ENCODE measurements around the gene FHIP1B.
"Not testable (repeated sequence)": the region's sequence is repeated elsewhere in the genome, so short reads cannot be mapped to it uniquely, and the experiment has no call there.

Gene FHIP1B

DNA sequence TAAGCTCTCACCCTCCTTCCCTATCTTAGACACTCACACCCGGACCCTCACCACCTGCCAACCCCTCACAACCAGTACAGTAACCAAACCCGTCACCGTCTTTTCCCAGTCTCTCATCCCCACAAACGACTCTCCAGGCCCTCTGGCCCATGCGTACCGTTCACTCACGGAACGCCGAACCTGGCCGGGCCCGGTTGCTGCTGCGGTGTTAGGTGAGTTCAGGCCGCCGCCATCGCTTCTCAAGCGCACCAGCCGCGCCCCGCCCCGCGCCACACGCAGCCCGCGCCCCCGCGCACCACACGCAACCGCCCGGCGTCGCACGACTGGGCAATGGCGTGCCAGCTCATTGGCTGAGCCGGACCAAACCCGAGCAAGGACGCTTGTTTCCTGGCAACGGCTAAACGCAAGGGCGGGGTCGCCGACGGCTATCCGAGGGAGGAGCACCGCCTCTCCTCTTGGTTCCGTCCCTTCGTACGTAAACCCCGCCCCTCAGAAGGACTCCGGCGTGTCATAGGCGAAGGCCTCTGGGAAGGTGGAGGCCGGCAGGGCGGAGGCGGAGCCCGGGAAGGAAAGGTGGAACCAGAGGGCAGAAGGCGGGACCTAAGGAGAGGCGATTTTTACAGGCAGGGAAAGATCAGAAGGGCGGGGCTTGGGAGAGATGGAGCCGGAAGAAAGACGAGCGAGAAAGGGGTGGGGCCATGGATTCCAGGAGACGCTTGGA lies at the start of gene FHIP1B:
Gene FHIP1B (minus strand): TSS at position 250 of the 721 bp plus-strand sequence. CDS start 10,120 bp downstream, outside the sequence.
- peak; percentile 94 for DNase-seq (ENCODE audit: low spot score)

GRCh38 chr11:6283453-6284023 lies 49.1 kb upstream of the FHIP1B start:
- DNase-seq (ENCODE audit: low spot score), result no peak

GRCh38 chr11:6280809-6281208 lies 46.4 kb upstream of the FHIP1B start:
- DNase-seq (ENCODE audit: low spot score), result not testable (repeated sequence)

GRCh38 chr11:6273188-6273587 lies 38.8 kb upstream of the FHIP1B start:
- DNase-seq (ENCODE audit: low spot score), result no peak

DNA sequence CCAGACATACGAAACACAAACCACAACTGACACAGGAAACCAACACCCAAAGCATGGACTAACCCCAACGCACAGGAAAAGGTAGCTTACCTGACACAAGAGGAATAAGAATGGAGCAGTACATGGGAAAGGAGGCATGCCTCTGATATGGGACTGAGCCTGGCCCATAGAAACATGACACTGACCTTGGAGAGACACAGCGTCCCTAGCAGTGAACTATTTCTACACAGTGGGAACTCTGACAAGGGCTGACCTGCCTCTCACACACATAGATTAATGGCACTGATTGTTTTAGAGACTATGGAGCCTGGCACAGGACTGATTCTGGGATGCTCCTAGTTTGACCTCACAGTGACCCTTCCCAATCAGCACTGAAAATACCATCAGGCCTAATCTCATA lies 37.2 kb upstream of the FHIP1B start:
- no peak for DNase-seq (ENCODE audit: low spot score)

DNA sequence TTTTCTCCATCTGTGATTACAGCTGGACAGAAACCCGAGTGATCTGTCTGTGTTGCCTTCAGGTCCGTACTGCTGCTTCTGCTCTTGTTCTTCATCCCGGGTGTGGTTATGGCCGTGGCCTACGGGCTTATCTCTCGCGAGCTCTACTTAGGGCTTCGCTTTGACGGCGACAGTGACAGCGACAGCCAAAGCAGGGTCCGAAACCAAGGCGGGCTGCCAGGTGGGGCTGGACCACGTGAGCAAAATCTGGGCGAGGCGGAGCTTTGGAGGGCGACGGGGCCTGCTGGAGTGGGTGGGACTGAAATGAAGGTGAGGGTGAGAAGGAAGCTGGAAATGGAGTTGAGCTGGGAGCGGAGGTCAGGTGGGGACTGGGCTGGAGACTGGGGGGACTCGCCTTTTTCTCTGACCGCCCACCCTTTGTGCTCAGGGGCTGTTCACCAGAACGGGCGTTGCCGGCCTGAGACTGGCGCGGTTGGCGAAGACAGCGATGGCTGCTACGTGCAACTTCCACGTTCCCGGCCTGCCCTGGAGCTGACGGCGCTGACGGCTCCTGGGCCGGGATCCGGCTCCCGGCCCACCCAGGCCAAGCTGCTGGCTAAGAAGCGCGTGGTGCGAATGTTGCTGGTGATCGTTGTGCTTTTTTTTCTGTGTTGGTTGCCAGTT lies 36.3 kb upstream of the FHIP1B start:
- DNase-seq (ENCODE audit: low spot score), result no peak

DNA sequence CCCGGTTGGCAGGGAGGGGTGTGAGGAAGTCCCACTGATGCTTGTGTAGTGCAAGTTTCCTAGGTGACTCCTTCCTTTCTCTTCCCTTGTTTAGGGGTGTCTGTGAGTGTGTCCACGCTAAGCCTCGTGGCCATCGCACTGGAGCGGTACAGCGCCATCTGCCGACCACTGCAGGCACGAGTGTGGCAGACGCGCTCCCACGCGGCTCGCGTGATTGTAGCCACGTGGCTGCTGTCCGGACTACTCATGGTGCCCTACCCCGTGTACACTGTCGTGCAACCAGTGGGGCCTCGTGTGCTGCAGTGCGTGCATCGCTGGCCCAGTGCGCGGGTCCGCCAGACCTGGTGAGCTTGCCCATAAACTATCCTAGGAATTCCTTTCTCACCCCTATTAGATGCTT lies 35.6 kb upstream of the FHIP1B start:
- DNase-seq (ENCODE audit: low spot score), result no peak

DNA sequence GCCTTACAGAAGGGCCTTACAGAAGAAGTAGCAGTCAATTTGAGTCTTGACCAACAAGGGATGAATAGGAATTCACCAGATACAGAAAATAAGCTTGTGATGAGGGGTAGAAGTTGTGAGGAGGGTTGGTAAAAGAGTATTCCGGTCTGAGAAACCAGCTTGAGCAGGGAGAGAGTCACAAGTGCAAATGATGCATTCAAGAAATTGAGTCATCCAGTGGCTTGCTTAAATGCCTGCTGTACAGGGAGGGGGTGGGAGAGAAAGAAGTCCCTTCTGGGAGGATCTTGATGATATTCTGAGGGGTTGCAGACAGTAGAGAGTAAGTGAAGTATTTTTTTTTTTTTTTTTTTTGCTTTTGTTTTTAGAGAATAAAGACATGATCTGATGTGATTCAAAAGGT lies 34.4 kb upstream of the FHIP1B start:
- no peak for DNase-seq (ENCODE audit: low spot score)

GRCh38 chr11:6263662-6264061 lies 29.2 kb upstream of the FHIP1B start:
- no peak for DNase-seq (ENCODE audit: low spot score)

DNA sequence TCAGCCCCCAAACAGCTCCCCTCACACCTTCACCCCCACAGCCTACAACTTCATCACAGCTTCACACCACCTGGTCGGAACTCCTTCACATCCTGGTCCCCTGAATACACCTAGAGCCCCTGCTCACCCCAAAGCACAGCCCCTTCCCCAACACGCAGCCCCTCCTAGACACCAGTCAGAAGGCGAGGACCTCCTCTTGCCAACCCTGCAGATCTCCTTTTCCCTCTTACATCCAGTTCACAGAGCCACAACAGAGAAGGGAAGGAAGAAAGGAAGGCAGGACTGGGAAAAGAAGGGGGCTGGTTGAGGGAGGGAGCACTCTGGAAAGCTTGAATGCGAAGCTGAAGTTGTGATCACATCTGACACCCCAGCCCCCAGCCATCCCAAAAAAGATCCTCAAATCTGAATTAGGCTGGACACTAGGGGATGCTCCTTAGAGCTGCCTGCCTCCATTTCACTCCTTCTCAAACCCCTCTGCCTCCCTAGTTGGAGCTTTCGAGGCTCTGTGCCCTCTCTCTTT lies 25.8 kb upstream of the FHIP1B start:
- no peak for DNase-seq (ENCODE audit: low spot score)

DNA sequence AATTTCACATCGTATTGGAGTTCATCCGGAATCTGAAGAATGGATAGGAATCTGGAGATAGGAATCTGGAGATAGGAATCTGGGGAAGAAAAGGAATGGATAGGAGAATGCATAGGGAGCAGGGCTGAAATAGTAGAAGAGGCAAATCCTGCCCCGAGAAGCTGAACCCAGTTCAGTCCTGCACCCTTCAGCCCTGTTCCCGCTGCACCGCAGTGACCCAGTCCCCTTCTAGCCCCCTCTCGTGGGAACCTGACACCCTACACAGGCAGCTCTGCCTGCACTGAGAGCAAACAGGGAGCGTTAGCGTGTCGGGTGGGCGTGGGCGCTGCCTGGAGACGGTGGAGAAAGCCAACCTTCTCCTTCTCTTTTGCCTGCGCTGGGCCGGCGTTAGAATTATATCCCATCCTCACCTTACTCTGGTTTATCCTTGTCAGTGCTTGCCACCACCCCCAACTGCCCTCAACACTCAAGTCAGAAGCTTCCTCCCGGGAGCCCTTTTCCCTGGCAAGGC lies 24.2 kb upstream of the FHIP1B start:
- peak; percentile 35 for DNase-seq (ENCODE audit: low spot score)

- no peak for DNase-seq (ENCODE audit: low spot score)
These were observed 23.7 kb upstream of the FHIP1B start for GRCh38 chr11:6258141-6258540.

DNA sequence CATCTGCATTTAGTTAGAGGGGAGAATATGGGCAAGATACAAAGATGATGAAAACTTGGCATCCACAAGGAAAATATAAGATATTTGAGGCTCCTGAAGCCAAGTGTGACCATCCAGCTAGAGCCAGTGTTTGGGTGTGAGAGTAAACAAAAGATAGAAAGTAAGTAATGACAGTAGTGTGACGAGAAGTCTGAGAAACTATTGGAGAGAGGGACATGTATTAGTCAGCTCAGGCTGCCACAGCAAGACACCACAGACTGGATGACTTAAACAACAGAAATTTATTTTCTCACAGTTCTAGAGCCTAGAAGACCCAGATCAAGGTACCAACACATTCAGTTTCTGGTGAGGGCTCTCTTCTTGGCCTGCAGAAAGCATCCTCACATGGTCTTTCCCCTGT lies 18.8 kb upstream of the FHIP1B start:
- DNase-seq (ENCODE audit: low spot score), result no peak

GRCh38 chr11:6251990-6252473 lies 17.6 kb upstream of the FHIP1B start:
- DNase-seq (ENCODE audit: low spot score), result no peak

GRCh38 chr11:6251120-6251733 lies 16.8 kb upstream of the FHIP1B start:
- DNase-seq (ENCODE audit: low spot score), result peak; percentile 80

- no peak for DNase-seq (ENCODE audit: low spot score)
These were observed 15.5 kb upstream of the FHIP1B start for GRCh38 chr11:6249770-6250555.

GRCh38 chr11:6248897-6249296 lies 14.5 kb upstream of the FHIP1B start:
- DNase-seq (ENCODE audit: low spot score), result not testable (repeated sequence)

GRCh38 chr11:6248248-6248647 lies 13.8 kb upstream of the FHIP1B start:
- DNase-seq (ENCODE audit: low spot score), result no peak

- DNase-seq (ENCODE audit: low spot score), result no peak
These were observed 11.1 kb upstream of the FHIP1B start for GRCh38 chr11:6245536-6245935.

DNA sequence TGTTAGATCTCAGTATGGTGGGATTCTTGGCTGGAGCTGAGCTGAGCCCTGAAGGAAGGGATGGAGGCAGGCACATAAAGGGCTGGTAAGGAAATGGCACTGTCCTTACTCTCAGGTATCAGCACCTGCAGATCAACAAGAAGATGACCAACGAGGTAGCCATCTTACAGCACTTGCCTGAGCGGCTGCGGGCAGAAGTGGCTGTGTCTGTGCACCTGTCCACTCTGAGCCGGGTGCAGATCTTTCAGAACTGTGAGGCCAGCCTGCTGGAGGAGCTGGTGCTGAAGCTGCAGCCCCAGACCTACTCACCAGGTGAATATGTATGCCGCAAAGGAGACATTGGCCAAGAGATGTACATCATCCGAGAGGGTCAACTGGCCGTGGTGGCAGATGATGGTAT lies 6.9 kb upstream of the FHIP1B start:
- no peak for DNase-seq (ENCODE audit: low spot score)

- DNase-seq (ENCODE audit: low spot score), result no peak
These were observed 6.3 kb upstream of the FHIP1B start for GRCh38 chr11:6240781-6241180.

DNA sequence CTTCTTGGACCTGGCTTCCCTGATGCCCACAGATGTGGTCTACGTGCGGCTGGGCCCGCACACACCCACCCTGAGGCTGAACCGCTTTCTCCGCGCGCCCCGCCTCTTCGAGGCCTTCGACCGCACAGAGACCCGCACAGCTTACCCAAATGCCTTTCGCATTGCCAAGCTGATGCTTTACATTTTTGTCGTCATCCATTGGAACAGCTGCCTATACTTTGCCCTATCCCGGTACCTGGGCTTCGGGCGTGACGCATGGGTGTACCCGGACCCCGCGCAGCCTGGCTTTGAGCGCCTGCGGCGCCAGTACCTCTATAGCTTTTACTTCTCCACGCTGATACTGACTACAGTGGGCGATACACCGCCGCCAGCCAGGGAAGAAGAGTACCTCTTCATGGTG lies 5.7 kb upstream of the FHIP1B start:
- DNase-seq (ENCODE audit: low spot score), result no peak
